ENCODE results near the gene PDZD4.

- TF ChIP-seq GATA3 (IDR thresholded peaks at IDR 0.05; ENCODE audit: low read depth, low read length) (no peak), GATA2 (IDR thresholded peaks at IDR 0.05; ENCODE audit: low read depth, low read length) (no peak)
Observed at GRCh38 chrX:153865321-153865580, 34.9 kb upstream of the PDZD4 start.
